HFFc6 (cell line): ENCODE data around the gene CEP63. TPM values are rescaled to one million over a fixed set of nuclear protein-coding genes. Genes with fewer than 3 reads are reported as not detected.
A peak's percentile ranks its signal among the peaks of the same experiment; 100 is the strongest.

ENCODE experiments used
- DNase-seq: peaks from one replicate; pipeline ENCODE4 v3.0.0-alpha.2; 2018
- H3K27ac Mint-ChIP-seq: 2 replicates; pipeline ENCODE4 v1.8.0; 2020; ENCODE audit warnings: mild to moderate bottlenecking, mixed read lengths
- H3K27me3 Mint-ChIP-seq: 2 replicates; pipeline ENCODE4 v1.8.0; 2021; ENCODE audit warnings: mild to moderate bottlenecking, moderate library complexity, mixed read lengths; ENCODE audit not compliant: insufficient read depth
- H3K36me3 Mint-ChIP-seq: 2 replicates; pipeline ENCODE4 v1.8.0; 2021; ENCODE audit warnings: low read depth, mixed read lengths
- H3K4me1 Mint-ChIP-seq: 2 replicates; pipeline ENCODE4 v1.8.0; 2020; ENCODE audit warnings: low read depth, mixed read lengths
- H3K4me3 Mint-ChIP-seq: 2 replicates; pipeline ENCODE4 v1.8.0; 2020; ENCODE audit warnings: mild to moderate bottlenecking, moderate library complexity, mixed read lengths
- H3K9me3 Mint-ChIP-seq: 2 replicates; pipeline ENCODE4 v1.8.0; 2020; ENCODE audit warnings: mild to moderate bottlenecking, mixed read lengths
- CTCF ChIP-seq: fragments of 200-600 bp; sonication (generic); IDR thresholded peaks from 2 replicates; pipeline ENCODE4 v1.5.0; 2021; ENCODE audit warnings: antibody characterized with exemption, mild to moderate bottlenecking
- total RNA-seq, 6 experiments: library from RNA; stranded (reverse); fragmentation: NEBNext Ultra II Directional; extraction: Animal tissue kit (Norgen Biotek cat#: 25700); gene quantifications; 2 replicates in 1 of 6; 3 replicates in 5 of 6; pipeline ENCODE4 v1.2.3, GENCODE V29; 2021

CEP63 gene
- total RNA-seq, 6 experiments from 2014 or later, result 17.3 to 23.3 (median 21.3) TPM

GRCh38 chr3:134481166-134481565 is 4.7 kb upstream of the CEP63 start:
- Mint-ChIP-seq H3K36me3 (peaks cover 55% of the 10 kb centered on the region), H3K4me3 (peak overlapping the region; percentile 26; the same call in 1 of the 2 replicates), H3K27me3 (peaks cover 6% of the 10 kb centered on the region; the same call in 1 of the 2 replicates), H3K27ac (peak overlapping the region; percentile 99), H3K4me1 (peaks cover 88% of the 10 kb centered on the region), H3K9me3 (peaks cover 3% of the 10 kb centered on the region; the same call in 1 of the 2 replicates)
- DNase-seq, result no peak
- peak; percentile 23; the same call in 1 of the 2 replicates for TF ChIP-seq CTCF

GRCh38 chr3:134482622-134483021 is 3.2 kb upstream of the CEP63 start:
- Mint-ChIP-seq H3K9me3 (peaks cover 3% of the 10 kb centered on the region; the same call in 1 of the 2 replicates), H3K4me3 (peak overlapping the region; percentile 92), H3K27me3 (peaks cover 6% of the 10 kb centered on the region; the same call in 1 of the 2 replicates), H3K27ac (peak overlapping the region; percentile 99), H3K4me1 (peaks cover 85% of the 10 kb centered on the region), H3K36me3 (peaks cover 49% of the 10 kb centered on the region)
- TF ChIP-seq CTCF, result no peak
- no peak for DNase-seq

- DNase-seq, result peak; percentile 86
- Mint-ChIP-seq H3K27ac (peak overlapping the region; percentile 99), H3K9me3 (peaks cover 6% of the 10 kb centered on the region; the same call in 1 of the 2 replicates), H3K36me3 (peaks cover 53% of the 10 kb centered on the region), H3K27me3 (peaks cover 6% of the 10 kb centered on the region; the same call in 1 of the 2 replicates), H3K4me3 (peak overlapping the region; percentile 92), H3K4me1 (peaks cover 85% of the 10 kb centered on the region)
- no peak for TF ChIP-seq CTCF
Measured at GRCh38 chr3:134483195-134483900, 2.5 kb upstream of the CEP63 start.

GRCh38 chr3:134485075-134485717 is 661 bp upstream of the CEP63 start:
- Mint-ChIP-seq H3K4me3 (peak overlapping the region; percentile 92), H3K27ac (peak overlapping the region; percentile 99), H3K27me3 (peaks cover 6% of the 10 kb centered on the region; the same call in 1 of the 2 replicates), H3K9me3 (peaks cover 7% of the 10 kb centered on the region; the same call in 1 of the 2 replicates), H3K36me3 (peaks cover 49% of the 10 kb centered on the region), H3K4me1 (peaks cover 87% of the 10 kb centered on the region)
- no peak for DNase-seq
- TF ChIP-seq CTCF, result no peak

- TF ChIP-seq CTCF, result no peak
- Mint-ChIP-seq H3K9me3 (peaks cover 7% of the 10 kb centered on the region; the same call in 1 of the 2 replicates), H3K27ac (peak overlapping the region; percentile 99), H3K4me1 (peaks cover 73% of the 10 kb centered on the region), H3K36me3 (peaks cover 37% of the 10 kb centered on the region), H3K4me3 (peak overlapping the region; percentile 92), H3K27me3 (peaks cover 6% of the 10 kb centered on the region; the same call in 1 of the 2 replicates)
- no peak for DNase-seq
Measured at GRCh38 chr3:134486577-134487041, 752 bp downstream of the CEP63 start.
